HL-60 (cell line): ENCODE results near the gene LEPR.

ENCODE experiments used
- GABPA ChIP-seq: IDR thresholded peaks from 2 replicates; pipeline ENCODE4 v1.6.1; 2012; ENCODE audit warnings: low read depth
- POLR2AphosphoS5 ChIP-seq: IDR thresholded peaks from 2 replicates; pipeline ENCODE4 v1.6.1; 2012; ENCODE audit warnings: low read depth
- SPI1 ChIP-seq: IDR thresholded peaks from 2 replicates; pipeline ENCODE4 v1.6.1; 2012; ENCODE audit warnings: low read depth, mild to moderate bottlenecking, borderline replicate concordance
- TF ChIP-seq, protein P1 (sequence below): IDR thresholded peaks from one replicate; pipeline ENCODE4 v1.5.1; 2011; ENCODE audit warnings: low read length, control low read depth, inconsistent platforms; ENCODE audit not compliant: insufficient read depth
- TF ChIP-seq, protein P2 (sequence below): IDR thresholded peaks from 2 replicates; pipeline ENCODE4 v1.6.1; 2012; ENCODE audit warnings: low read depth; ENCODE audit not compliant: insufficient replicate concordance

DNA sequence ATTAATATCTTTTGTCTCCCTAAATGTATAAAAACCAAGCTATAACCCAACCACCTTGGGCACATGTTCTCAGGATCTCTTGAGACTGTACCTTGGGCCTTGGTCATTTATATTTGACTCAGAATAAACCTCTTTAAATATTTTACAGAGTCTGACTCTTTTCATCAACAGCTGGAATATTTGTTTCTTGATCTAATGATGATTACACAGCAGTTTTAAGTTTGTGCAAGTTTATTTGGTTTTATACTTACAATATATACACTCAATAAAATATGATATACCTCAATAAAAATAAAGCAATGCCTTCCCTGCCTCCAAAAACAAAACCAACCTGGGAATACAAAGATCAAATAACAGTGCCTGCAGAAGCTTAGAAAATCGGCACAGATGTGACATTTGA is 22.0 kb downstream of the LEPR start:
- TF ChIP-seq, protein P1, sequence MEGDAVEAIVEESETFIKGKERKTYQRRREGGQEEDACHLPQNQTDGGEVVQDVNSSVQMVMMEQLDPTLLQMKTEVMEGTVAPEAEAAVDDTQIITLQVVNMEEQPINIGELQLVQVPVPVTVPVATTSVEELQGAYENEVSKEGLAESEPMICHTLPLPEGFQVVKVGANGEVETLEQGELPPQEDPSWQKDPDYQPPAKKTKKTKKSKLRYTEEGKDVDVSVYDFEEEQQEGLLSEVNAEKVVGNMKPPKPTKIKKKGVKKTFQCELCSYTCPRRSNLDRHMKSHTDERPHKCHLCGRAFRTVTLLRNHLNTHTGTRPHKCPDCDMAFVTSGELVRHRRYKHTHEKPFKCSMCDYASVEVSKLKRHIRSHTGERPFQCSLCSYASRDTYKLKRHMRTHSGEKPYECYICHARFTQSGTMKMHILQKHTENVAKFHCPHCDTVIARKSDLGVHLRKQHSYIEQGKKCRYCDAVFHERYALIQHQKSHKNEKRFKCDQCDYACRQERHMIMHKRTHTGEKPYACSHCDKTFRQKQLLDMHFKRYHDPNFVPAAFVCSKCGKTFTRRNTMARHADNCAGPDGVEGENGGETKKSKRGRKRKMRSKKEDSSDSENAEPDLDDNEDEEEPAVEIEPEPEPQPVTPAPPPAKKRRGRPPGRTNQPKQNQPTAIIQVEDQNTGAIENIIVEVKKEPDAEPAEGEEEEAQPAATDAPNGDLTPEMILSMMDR, result no peak
- TF ChIP-seq POLR2AphosphoS5 (no peak), GABPA (no peak), SPI1 (no peak)
- TF ChIP-seq, protein P2, sequence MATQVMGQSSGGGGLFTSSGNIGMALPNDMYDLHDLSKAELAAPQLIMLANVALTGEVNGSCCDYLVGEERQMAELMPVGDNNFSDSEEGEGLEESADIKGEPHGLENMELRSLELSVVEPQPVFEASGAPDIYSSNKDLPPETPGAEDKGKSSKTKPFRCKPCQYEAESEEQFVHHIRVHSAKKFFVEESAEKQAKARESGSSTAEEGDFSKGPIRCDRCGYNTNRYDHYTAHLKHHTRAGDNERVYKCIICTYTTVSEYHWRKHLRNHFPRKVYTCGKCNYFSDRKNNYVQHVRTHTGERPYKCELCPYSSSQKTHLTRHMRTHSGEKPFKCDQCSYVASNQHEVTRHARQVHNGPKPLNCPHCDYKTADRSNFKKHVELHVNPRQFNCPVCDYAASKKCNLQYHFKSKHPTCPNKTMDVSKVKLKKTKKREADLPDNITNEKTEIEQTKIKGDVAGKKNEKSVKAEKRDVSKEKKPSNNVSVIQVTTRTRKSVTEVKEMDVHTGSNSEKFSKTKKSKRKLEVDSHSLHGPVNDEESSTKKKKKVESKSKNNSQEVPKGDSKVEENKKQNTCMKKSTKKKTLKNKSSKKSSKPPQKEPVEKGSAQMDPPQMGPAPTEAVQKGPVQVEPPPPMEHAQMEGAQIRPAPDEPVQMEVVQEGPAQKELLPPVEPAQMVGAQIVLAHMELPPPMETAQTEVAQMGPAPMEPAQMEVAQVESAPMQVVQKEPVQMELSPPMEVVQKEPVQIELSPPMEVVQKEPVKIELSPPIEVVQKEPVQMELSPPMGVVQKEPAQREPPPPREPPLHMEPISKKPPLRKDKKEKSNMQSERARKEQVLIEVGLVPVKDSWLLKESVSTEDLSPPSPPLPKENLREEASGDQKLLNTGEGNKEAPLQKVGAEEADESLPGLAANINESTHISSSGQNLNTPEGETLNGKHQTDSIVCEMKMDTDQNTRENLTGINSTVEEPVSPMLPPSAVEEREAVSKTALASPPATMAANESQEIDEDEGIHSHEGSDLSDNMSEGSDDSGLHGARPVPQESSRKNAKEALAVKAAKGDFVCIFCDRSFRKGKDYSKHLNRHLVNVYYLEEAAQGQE, result no peak
